ENCODE measurements around the gene PRDM15.

PRDM15 gene

GRCh38 chr21:41894511-41894910 is 15.4 kb upstream of the PRDM15 start:
- DNase-seq (ENCODE audit: low spot score): no peak
- TF ChIP-seq CTCF (IDR thresholded peaks at IDR 0.05; ENCODE audit: extremely low read depth, missing control alignments): no peak

GRCh38 chr21:41892726-41893125 is 13.6 kb upstream of the PRDM15 start:
- no peak for TF ChIP-seq CTCF (IDR thresholded peaks at IDR 0.05; ENCODE audit: extremely low read depth, missing control alignments)

DNA sequence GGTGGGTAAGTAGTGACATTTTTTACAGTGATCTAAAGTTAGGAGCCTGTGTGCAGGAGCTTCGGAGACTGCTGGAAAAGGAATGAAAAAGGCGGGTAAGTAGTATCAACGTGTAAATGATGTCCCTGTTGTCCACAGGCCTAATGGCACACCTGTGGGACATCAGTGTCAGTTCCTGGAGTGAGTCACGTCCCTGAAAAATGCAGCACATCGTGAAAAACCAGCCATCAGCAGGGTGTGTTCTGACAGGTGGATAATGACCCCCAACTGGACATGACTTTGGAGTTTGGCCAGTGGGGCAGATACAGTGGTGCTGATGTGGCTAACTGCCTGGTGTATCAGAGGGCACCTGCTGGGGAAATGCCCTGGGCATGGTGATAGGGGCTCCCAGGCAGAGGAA is 12.0 kb upstream of the PRDM15 start:
- DNase-seq (ENCODE audit: low spot score): no peak
- no peak for TF ChIP-seq CTCF (IDR thresholded peaks at IDR 0.05; ENCODE audit: extremely low read depth, missing control alignments)

More at GRCh38 chr21:41892726-41893125, 13.6 kb upstream of the PRDM15 start:
- no peak for DNase-seq (ENCODE audit: low spot score)

DNA sequence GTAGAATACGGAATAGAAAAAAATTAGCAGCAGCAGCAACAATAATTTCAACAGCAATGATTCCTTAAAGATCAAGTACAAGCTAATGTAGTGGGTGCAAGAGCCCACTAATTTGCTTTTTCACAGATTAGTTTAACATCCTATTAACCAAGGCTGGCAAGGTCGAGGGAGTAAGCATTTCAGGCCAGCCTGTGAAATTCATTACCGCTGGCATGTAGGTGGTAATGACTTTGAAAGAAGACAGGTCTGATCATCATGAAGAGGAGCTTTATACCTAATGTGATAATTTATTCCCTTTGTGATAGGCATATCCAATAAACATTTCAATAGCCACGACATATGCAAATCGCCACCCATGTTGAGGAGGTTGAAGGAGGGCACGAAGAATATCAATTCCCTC is 11.2 kb upstream of the PRDM15 start:
- no peak for TF ChIP-seq CTCF (IDR thresholded peaks at IDR 0.05; ENCODE audit: extremely low read depth, missing control alignments)
- DNase-seq (ENCODE audit: low spot score): no peak

DNA sequence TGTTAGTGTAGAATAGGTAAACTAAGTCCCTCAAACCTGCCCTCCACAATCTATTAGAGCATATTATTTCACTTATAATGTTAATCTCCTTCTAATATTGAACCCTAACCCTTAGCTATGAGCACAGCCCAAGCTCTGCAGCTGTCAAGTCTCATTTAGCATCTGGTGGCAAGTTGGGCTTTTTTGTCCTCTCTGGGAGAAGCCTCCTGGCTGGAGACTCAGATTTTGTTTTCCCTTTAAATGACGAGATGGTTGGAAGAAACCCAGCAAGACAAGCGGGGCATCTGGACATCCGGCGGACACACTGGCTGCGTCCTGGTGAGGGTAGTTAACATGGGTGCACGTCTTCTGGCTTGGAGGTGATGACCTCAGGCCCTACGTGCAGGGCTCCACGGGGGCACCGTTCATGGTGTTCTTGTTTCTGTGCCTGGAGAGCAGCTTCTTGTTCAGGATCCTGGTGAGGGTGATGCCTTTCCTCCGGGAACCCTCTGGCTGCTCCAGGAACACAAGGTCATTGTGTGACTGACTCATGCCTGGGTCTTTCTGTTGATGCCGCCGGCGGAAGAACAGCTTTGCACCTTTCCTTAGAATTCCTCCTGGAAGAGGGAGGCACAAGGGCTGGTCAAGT is 9.7 kb upstream of the PRDM15 start:
- DNase-seq (ENCODE audit: low spot score): no peak
- TF ChIP-seq CTCF (IDR thresholded peaks at IDR 0.05; ENCODE audit: extremely low read depth, missing control alignments): no peak

- no peak for DNase-seq (ENCODE audit: low spot score)
- no peak for TF ChIP-seq CTCF (IDR thresholded peaks at IDR 0.05; ENCODE audit: extremely low read depth, missing control alignments)
Observed at GRCh38 chr21:41887667-41888066, 8.5 kb upstream of the PRDM15 start.

DNA sequence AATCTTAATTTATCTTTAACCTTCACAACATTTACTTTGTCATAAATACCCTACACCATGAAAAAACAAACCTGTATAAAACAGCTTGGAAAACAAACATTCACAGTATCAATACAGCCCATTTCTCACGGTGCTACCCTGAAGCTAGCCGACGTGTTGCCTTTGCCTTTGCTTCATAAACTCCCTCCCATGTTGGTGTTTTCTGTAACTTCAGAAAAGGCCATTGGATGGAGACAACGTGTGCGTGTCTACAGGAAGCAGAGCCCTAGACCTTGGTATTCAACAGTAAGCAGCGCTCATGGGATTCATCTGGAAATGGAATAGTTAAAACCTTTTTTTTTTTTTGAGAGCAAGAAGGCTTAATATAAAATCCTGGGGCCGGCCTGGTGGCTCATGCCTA is 7.2 kb upstream of the PRDM15 start:
- no peak for TF ChIP-seq CTCF (IDR thresholded peaks at IDR 0.05; ENCODE audit: extremely low read depth, missing control alignments)
- no peak for DNase-seq (ENCODE audit: low spot score)
